Esophagus squamous epithelium (tissue), 5 donors: ENCODE data around the gene RYR1. TPM values are rescaled to one million over a fixed set of nuclear protein-coding genes. Genes with fewer than 3 reads are reported as not detected.
A peak's percentile ranks its signal among the peaks of the same experiment; 100 is the strongest.

ENCODE experiments used
- DNase-seq: peaks from one replicate; lab custom pipeline; 2025; lab: John Stamatoyannopoulos, UW
- H3K27ac ChIP-seq, 4 donors: fragments of 200-600 bp; sonication (generic); one replicate each; pipeline ENCODE4 v1.5.1; 2016 to 2019; ENCODE audit warnings: mild to moderate bottlenecking in 1 of 4
- H3K27me3 ChIP-seq, 4 donors: fragments of 200-600 bp; sonication (generic); 1 replicate in 3 of 4; 2 replicates in 1 of 4; pipeline versions ENCODE4 v1.5.1 to v1.6.0; 2017 to 2021; ENCODE audit warnings: antibody characterized with exemption in 1 of 4
- H3K36me3 ChIP-seq, 3 donors: fragments of 200-600 bp; sonication (generic); one replicate each; pipeline ENCODE4 v1.5.1; 2016 to 2019
- H3K4me1 ChIP-seq, 3 donors: fragments of 200-600 bp; sonication (generic); one replicate each; pipeline ENCODE4 v1.5.1; 2017 to 2019
- H3K4me3 ChIP-seq, 4 donors: fragments of 200-600 bp; sonication (generic); 1 replicate in 3 of 4; 2 replicates in 1 of 4; pipeline ENCODE4 v1.5.1; 2016 to 2019; ENCODE audit warnings: mild to moderate bottlenecking in 2 of 4, moderate library complexity in 1 of 4
- H3K9me3 ChIP-seq, 3 donors: fragments of 200-600 bp; sonication (generic); one replicate each; pipeline ENCODE4 v1.5.1; 2016 to 2019
- POLR2A ChIP-seq, 4 donors: fragments of 450-650 bp; IDR thresholded peaks; one replicate each; pipeline ENCODE4 v1.6.1; 2017; ENCODE audit warnings: antibody characterized with exemption in 4 of 4, mild to moderate bottlenecking in 4 of 4, moderate library complexity in 3 of 4
- WGBS, 2 donors: methylation state at CpG; one replicate each; pipeline ENCODE4 v1.1.5; 2018; 5-methylcytosine and 5-hydroxymethylcytosine counted together
- intact Hi-C: fragments of 100-400 bp; cut with DNase I; formaldehyde crosslinking; loops from one replicate; pipeline ENCODE4 v1.15.0; 2022
- total RNA-seq, 4 donors: library from RNA; depleted of rRNA; stranded (reverse); fragments of >200 nt; gene quantifications; one replicate each; pipeline ENCODE4 v1.1.0, GENCODE V29; 2016
- TF ChIP-seq, protein P1 (sequence below), 6 experiments: fragments of 450-650 bp in 4 of 6; fragments of 200-600 bp in 2 of 6; sonication (generic) in 2 of 6; IDR thresholded peaks; one replicate each; pipeline ENCODE4 v1.5.1; 2016 to 2019; ENCODE audit warnings: antibody characterized with exemption in 6 of 6, mild to moderate bottlenecking in 4 of 6, moderate library complexity in 4 of 6
- donor health status: DM: yes; HTN: yes; CAD: no.

Gene RYR1
- total RNA-seq, 4 donors from 2014 or later = 11.2 to 18.3 (median 13.8) TPM

DNA sequence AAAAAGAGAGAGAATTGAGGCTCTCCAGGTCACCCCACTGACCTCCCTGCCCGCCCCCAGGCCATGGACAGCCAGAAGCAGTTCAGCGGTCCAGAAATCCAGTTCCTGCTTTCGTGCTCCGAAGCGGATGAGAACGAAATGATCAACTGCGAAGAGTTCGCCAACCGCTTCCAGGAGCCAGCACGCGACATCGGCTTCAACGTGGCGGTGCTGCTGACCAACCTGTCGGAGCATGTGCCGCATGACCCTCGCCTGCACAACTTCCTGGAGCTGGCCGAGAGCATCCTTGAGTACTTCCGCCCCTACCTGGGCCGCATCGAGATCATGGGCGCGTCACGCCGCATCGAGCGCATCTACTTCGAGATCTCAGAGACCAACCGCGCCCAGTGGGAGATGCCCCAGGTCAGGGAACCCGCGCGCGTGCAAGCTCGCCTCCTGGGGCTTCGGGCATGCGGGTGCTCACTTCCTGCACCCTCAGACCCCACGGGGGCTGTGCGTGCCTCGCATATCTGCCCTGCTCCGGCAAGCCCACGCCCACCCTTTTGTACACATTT is 127.6 kb downstream of the RYR1 start:
- H3K27me3 ChIP-seq = peaks cover 0 to 32% (median 0%) of the 10 kb centered on the region in 4 donors
- intact Hi-C loops = no loop called here
- TF ChIP-seq POLR2A (IDR thresholded peaks at IDR 0.05) = no peak
- TF ChIP-seq, protein P1, sequence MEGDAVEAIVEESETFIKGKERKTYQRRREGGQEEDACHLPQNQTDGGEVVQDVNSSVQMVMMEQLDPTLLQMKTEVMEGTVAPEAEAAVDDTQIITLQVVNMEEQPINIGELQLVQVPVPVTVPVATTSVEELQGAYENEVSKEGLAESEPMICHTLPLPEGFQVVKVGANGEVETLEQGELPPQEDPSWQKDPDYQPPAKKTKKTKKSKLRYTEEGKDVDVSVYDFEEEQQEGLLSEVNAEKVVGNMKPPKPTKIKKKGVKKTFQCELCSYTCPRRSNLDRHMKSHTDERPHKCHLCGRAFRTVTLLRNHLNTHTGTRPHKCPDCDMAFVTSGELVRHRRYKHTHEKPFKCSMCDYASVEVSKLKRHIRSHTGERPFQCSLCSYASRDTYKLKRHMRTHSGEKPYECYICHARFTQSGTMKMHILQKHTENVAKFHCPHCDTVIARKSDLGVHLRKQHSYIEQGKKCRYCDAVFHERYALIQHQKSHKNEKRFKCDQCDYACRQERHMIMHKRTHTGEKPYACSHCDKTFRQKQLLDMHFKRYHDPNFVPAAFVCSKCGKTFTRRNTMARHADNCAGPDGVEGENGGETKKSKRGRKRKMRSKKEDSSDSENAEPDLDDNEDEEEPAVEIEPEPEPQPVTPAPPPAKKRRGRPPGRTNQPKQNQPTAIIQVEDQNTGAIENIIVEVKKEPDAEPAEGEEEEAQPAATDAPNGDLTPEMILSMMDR (IDR thresholded peaks at IDR 0.05) = no peak
- no peak for DNase-seq
- H3K27ac ChIP-seq = peak overlapping the region in 3 of 4 donors; percentile 73 to 78 (median 74)
- H3K9me3 ChIP-seq = no peaks in the 10 kb centered on the region
- 62 to 85% methylated on average over 15 to 18 of the region's 42 CpGs for WGBS, 2 donors
- no peak overlapping the region for H3K4me3 ChIP-seq
- peaks cover 10 to 83% (median 22%) of the 10 kb centered on the region in 3 donors for H3K4me1 ChIP-seq
- H3K36me3 ChIP-seq = no peaks in the 10 kb centered on the region

GRCh38 chr19:38561658-38562057 is 128.2 kb downstream of the RYR1 start:
- Histone ChIP-seq H3K4me3 (no peak overlapping the region), H3K27me3 (peaks cover 0 to 32% (median 0%) of the 10 kb centered on the region in 4 donors), H3K9me3 (no peaks in the 10 kb centered on the region), H3K36me3 (no peaks in the 10 kb centered on the region), H3K27ac (peak overlapping the region in 3 of 4 donors; percentile 50 to 78 (median 74)), H3K4me1 (peaks cover 10 to 80% (median 22%) of the 10 kb centered on the region in 3 donors)
- no peak for DNase-seq
- intact Hi-C loops = no loop called here
- TF ChIP-seq, protein P1 (IDR thresholded peaks at IDR 0.05) = no peak
- TF ChIP-seq POLR2A (IDR thresholded peaks at IDR 0.05) = no peak
- 50 to 53% methylated on average over 11 of the region's 11 CpGs for WGBS, 2 donors

DNA sequence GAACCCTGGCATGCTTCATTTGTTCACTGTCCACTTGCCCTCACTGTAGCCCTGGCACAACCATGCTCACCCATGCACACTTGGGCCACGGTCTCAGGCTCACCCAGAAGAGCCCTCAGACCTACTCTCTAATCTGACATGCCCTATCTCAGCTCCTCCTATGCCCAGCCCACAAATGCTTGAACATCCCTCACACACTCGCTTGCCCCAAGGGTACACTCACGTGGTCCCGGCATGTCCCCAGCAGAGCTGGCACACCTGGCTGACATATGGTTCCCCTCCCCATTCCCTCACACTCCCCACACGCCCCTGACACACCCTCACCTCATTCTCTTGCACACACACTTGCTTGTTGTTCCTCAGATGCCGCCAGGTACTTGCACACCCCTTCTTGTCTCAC is 128.6 kb downstream of the RYR1 start:
- H3K4me3 ChIP-seq = no peak overlapping the region
- peak overlapping the region in 3 of 4 donors; percentile 50 to 78 (median 74) for H3K27ac ChIP-seq
- no peaks in the 10 kb centered on the region for H3K36me3 ChIP-seq
- intact Hi-C loops = no loop called here
- peaks cover 0 to 32% (median 0%) of the 10 kb centered on the region in 4 donors for H3K27me3 ChIP-seq
- WGBS, 2 donors = 40 to 60% methylated on average over 6 of the region's 6 CpGs
- no peaks in the 10 kb centered on the region for H3K9me3 ChIP-seq
- H3K4me1 ChIP-seq = peaks cover 10 to 76% (median 21%) of the 10 kb centered on the region in 3 donors
- no peak for TF ChIP-seq POLR2A (IDR thresholded peaks at IDR 0.05)
- TF ChIP-seq, protein P1 (IDR thresholded peaks at IDR 0.05) = no peak
- DNase-seq = no peak

DNA sequence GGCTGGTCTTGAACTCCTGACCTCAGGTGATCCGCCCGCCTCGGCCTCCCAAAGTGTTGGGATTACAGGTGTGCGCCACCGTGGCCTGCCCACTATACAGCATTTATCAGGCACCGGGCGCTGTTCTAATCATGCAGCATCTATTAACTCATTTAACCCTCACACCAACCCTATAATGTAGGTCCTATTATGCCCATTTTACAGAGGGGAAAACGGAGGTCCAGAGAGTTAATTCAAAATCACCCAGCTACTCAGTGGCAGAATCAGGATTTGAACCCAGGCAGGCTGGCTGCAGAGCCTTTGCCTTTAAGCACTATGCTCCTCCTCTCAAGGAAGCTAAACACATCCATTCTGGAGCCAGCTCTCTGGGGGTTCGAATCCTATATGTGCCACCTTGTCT is 130.0 kb downstream of the RYR1 start:
- H3K27me3 ChIP-seq = peaks cover 0 to 32% (median 0%) of the 10 kb centered on the region in 4 donors
- no peak for DNase-seq
- no peaks in the 10 kb centered on the region for H3K9me3 ChIP-seq
- no peak overlapping the region for H3K4me3 ChIP-seq
- H3K4me1 ChIP-seq = peaks cover 10 to 70% (median 15%) of the 10 kb centered on the region in 3 donors
- intact Hi-C loops = no loop called here
- H3K27ac ChIP-seq = peak overlapping the region in 1 of 4 donors; percentile 6
- no peak for TF ChIP-seq POLR2A (IDR thresholded peaks at IDR 0.05)
- TF ChIP-seq, protein P1 (IDR thresholded peaks at IDR 0.05) = no peak
- H3K36me3 ChIP-seq = no peaks in the 10 kb centered on the region
- 94 to 97% methylated on average over 5 to 8 of the region's 9 CpGs for WGBS, 2 donors

DNA sequence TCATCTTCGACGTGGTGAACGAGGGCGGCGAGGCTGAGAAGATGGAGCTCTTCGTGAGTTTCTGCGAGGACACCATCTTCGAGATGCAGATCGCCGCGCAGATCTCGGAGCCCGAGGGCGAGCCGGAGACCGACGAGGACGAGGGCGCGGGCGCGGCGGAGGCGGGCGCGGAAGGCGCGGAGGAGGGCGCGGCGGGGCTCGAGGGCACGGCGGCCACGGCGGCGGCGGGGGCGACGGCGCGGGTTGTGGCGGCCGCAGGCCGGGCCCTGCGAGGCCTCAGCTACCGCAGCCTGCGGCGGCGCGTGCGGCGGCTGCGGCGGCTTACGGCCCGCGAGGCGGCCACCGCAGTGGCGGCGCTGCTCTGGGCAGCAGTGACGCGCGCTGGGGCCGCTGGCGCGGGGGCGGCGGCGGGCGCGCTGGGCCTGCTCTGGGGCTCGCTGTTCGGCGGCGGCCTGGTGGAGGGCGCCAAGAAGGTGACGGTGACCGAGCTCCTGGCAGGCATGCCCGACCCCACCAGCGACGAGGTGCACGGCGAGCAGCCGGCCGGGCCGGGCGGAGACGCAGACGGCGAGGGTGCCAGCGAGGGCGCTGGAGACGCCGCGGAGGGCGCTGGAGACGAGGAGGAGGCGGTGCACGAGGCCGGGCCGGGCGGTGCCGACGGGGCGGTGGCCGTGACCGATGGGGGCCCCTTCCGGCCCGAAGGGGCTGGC is 131.6 kb downstream of the RYR1 start:
- Histone ChIP-seq H3K27me3 (peaks cover 0 to 32% (median 0%) of the 10 kb centered on the region in 4 donors), H3K36me3 (no peaks in the 10 kb centered on the region), H3K9me3 (no peaks in the 10 kb centered on the region), H3K27ac (peak overlapping the region; percentile 21 to 74 (median 70)), H3K4me1 (peaks cover 10 to 56% (median 12%) of the 10 kb centered on the region in 3 donors), H3K4me3 (peak overlapping the region; percentile 37 to 61 (median 45))
- intact Hi-C loops = no loop called here
- DNase-seq = no peak
- TF ChIP-seq, protein P1 (IDR thresholded peaks at IDR 0.05) = no peak
- no peak for TF ChIP-seq POLR2A (IDR thresholded peaks at IDR 0.05)
- 3% methylated on average over 8 to 23 of the region's 111 CpGs for WGBS, 2 donors
